ENCODE results near the gene EFNA5.
A peak's percentile ranks its signal among the peaks of the same experiment; 100 is the strongest.

EFNA5 gene

GRCh38 chr5:107532169-107532878, 138.4 kb downstream of the EFNA5 start:
- no peak for TF ChIP-seq ZBTB21 (tag by site-specific recombination; IDR thresholded peaks at IDR 0.05)
- peak; percentile 36; the same call in 1 of the 2 replicates for TF ChIP-seq ZNF843 (tag by site-specific recombination; IDR thresholded peaks at IDR 0.05)
- TF ChIP-seq ZNF830 (tag by site-specific recombination; IDR thresholded peaks at IDR 0.05; ENCODE audit: low read depth) = no peak
- TF ChIP-seq, protein P1, sequence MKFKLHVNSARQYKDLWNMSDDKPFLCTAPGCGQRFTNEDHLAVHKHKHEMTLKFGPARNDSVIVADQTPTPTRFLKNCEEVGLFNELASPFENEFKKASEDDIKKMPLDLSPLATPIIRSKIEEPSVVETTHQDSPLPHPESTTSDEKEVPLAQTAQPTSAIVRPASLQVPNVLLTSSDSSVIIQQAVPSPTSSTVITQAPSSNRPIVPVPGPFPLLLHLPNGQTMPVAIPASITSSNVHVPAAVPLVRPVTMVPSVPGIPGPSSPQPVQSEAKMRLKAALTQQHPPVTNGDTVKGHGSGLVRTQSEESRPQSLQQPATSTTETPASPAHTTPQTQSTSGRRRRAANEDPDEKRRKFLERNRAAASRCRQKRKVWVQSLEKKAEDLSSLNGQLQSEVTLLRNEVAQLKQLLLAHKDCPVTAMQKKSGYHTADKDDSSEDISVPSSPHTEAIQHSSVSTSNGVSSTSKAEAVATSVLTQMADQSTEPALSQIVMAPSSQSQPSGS (tag by site-specific recombination; IDR thresholded peaks at IDR 0.05; ENCODE audit: low read depth) = peak; percentile 33; the same call in 1 of the 2 replicates
- no peak for TF ChIP-seq ZNF558 (tag by site-specific recombination; IDR thresholded peaks at IDR 0.05)
- TF ChIP-seq HOXD13 (CRISPR knock-in tag; IDR thresholded peaks at IDR 0.05; ENCODE audit: borderline replicate concordance) = peak; percentile 53; the same call in 1 of the 2 replicates
- TF ChIP-seq, protein P2, sequence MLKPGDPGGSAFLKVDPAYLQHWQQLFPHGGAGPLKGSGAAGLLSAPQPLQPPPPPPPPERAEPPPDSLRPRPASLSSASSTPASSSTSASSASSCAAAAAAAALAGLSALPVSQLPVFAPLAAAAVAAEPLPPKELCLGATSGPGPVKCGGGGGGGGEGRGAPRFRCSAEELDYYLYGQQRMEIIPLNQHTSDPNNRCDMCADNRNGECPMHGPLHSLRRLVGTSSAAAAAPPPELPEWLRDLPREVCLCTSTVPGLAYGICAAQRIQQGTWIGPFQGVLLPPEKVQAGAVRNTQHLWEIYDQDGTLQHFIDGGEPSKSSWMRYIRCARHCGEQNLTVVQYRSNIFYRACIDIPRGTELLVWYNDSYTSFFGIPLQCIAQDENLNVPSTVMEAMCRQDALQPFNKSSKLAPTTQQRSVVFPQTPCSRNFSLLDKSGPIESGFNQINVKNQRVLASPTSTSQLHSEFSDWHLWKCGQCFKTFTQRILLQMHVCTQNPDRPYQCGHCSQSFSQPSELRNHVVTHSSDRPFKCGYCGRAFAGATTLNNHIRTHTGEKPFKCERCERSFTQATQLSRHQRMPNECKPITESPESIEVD (tag by site-specific recombination; IDR thresholded peaks at IDR 0.05) = peak; percentile 41; the same call in 1 of the 2 replicates
- peak; percentile 75 for TF ChIP-seq ZIC2 (tag by site-specific recombination; IDR thresholded peaks at IDR 0.05)
- TF ChIP-seq IKZF3 (tag by site-specific recombination; IDR thresholded peaks at IDR 0.05) = peak; percentile 37; the same call in 1 of the 2 replicates
- TF ChIP-seq FEZF1 (tag by site-specific recombination; IDR thresholded peaks at IDR 0.05) = 0 out of 2 replicates have a peak, but pooled peaks have one; percentile 9
- TF ChIP-seq HIC1 (tag by site-specific recombination; IDR thresholded peaks at IDR 0.05) = peak; percentile 85; the same call in 1 of the 2 replicates
- TF ChIP-seq ZNF658 (tag by site-specific recombination; IDR thresholded peaks at IDR 0.05) = no peak
- TF ChIP-seq EGR2 (tag by site-specific recombination; IDR thresholded peaks at IDR 0.05; ENCODE audit: low read depth) = no peak

DNA sequence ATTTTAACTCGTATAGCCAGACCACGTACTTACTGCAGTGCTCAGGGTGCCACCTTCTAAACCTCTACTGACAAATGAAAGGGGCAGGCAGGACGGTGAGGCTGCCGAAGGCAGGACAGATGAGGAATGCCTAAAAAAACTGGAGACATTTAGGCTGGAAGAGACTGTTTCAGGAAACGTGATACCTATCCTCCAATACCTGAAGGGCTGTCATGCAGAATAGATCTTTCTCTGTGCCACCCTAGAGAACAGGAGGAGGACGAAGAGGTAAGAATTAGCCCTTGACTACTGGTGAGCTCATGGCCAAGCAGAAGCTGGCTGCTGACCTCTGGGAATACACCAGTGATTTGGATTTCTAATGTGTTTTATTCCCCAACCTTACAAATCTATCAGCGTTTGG, 139.4 kb downstream of the EFNA5 start:
- H3K27ac ChIP-seq (ENCODE audit: extremely low read depth, low read depth, low read length) = no peak overlapping the region
- H3K9me3 ChIP-seq (ENCODE audit: control insufficient read depth, insufficient read depth, low read depth, low read length) = no peaks in the 10 kb centered on the region
- ChIA-PET CTCF (no interaction called here), POLR2A (interaction anchor here (0.6 kb wide), 1 partner anchor 89 kb away, joined by 12 read pairs; no protein-coding TSS in a partner anchor)
- no peaks in the 10 kb centered on the region for H3K36me3 ChIP-seq (ENCODE audit: control insufficient read depth in 2 of 2, insufficient read depth in 1 of 2, low read length in 2 of 2)
- peaks cover 44% of the 10 kb centered on the region for H3K4me1 ChIP-seq (ENCODE audit: control insufficient read depth, insufficient read depth, low read length)
- H3K4me3 ChIP-seq (ENCODE audit: low read depth, low read length) = no peak overlapping the region
- TF ChIP-seq ZBTB11 (tag by site-specific recombination; conservative IDR thresholded peaks at IDR 0.05; ENCODE audit: low read depth) (no peak), ZNF639 (tag by site-specific recombination; IDR thresholded peaks at IDR 0.05) (no peak), ZNF354C (tag by site-specific recombination; IDR thresholded peaks at IDR 0.05; ENCODE audit: borderline replicate concordance, low read depth) (no peak), ZNF146 (tag by site-specific recombination; IDR thresholded peaks at IDR 0.05) (no peak), ZNF791 (tag by site-specific recombination; IDR thresholded peaks at IDR 0.05) (no peak)
- TF ChIP-seq, protein P3, sequence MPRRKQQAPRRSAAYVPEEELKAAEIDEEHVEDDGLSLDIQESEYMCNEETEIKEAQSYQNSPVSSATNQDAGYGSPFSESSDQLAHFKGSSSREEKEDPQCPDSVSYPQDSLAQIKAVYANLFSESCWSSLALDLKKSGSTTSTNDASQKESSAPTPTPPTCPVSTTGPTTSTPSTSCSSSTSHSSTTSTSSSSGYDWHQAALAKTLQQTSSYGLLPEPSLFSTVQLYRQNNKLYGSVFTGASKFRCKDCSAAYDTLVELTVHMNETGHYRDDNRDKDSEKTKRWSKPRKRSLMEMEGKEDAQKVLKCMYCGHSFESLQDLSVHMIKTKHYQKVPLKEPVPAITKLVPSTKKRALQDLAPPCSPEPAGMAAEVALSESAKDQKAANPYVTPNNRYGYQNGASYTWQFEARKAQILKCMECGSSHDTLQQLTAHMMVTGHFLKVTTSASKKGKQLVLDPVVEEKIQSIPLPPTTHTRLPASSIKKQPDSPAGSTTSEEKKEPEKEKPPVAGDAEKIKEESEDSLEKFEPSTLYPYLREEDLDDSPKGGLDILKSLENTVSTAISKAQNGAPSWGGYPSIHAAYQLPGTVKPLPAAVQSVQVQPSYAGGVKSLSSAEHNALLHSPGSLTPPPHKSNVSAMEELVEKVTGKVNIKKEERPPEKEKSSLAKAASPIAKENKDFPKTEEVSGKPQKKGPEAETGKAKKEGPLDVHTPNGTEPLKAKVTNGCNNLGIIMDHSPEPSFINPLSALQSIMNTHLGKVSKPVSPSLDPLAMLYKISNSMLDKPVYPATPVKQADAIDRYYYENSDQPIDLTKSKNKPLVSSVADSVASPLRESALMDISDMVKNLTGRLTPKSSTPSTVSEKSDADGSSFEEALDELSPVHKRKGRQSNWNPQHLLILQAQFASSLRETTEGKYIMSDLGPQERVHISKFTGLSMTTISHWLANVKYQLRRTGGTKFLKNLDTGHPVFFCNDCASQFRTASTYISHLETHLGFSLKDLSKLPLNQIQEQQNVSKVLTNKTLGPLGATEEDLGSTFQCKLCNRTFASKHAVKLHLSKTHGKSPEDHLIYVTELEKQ (tag by site-specific recombination; IDR thresholded peaks at IDR 0.05; ENCODE audit: borderline replicate concordance) = no peak

More at GRCh38 chr5:107532169-107532878, 138.4 kb downstream of the EFNA5 start:
- ChIA-PET POLR2A (interaction anchor here (2.1 kb wide), 1 partner anchor 10 kb away, joined by 9 read pairs; no protein-coding TSS in a partner anchor), CTCF (interaction anchor here (1.0 to 1.4 kb wide), 2 partner anchors 26 to 40 kb away, joined by 3 to 5 read pairs; no protein-coding TSS in a partner anchor)
- Histone ChIP-seq H3K9me3 (ENCODE audit: control insufficient read depth, insufficient read depth, low read depth, low read length) (no peaks in the 10 kb centered on the region), H3K27ac (ENCODE audit: extremely low read depth, low read depth, low read length) (no peak overlapping the region; the same call in 1 of the 2 replicates), H3K4me3 (ENCODE audit: low read depth, low read length) (no peak overlapping the region), H3K4me1 (ENCODE audit: control insufficient read depth, insufficient read depth, low read length) (peaks cover 41% of the 10 kb centered on the region), H3K36me3 (ENCODE audit: control insufficient read depth in 2 of 2, insufficient read depth in 1 of 2, low read length in 2 of 2) (no peaks in the 10 kb centered on the region)

Measured in HEK293 (cell line).